ENCODE results near the gene ATP9B.

Gene ATP9B

GRCh38 chr18:79427368-79428225, 358.4 kb downstream of the ATP9B start:
- no peak for DNase-seq (ENCODE audit: low read depth in 2 of 2)

Measured in stimulated activated CD8-positive, alpha-beta memory T cell treated with anti-CD3 and anti-CD28 coated beads, Interleukin-15, amount 100 ng/mL, for 4 hours (primary cell).